Neural progenitor cell (in vitro differentiated cells): ENCODE data around the gene MIF4GD.

ENCODE experiments used
- EZH2 ChIP-seq: fragments of 200-600 bp; sonication (generic); IDR thresholded peaks from 2 replicates; pipeline ENCODE4 v1.6.1; 2017; ENCODE audit warnings: antibody characterized with exemption, mild to moderate bottlenecking, moderate library complexity
- EZH2phosphoT487 ChIP-seq: fragments of 200-600 bp; sonication (generic); IDR thresholded peaks from 2 replicates; pipeline ENCODE4 v1.6.1; 2017; ENCODE audit warnings: antibody characterized with exemption
- TF ChIP-seq, protein P1 (sequence below): fragments of 200-600 bp; sonication (generic); IDR thresholded peaks from 2 replicates; pipeline ENCODE4 v1.5.1; 2017; ENCODE audit warnings: antibody characterized with exemption, mild to moderate bottlenecking

DNA sequence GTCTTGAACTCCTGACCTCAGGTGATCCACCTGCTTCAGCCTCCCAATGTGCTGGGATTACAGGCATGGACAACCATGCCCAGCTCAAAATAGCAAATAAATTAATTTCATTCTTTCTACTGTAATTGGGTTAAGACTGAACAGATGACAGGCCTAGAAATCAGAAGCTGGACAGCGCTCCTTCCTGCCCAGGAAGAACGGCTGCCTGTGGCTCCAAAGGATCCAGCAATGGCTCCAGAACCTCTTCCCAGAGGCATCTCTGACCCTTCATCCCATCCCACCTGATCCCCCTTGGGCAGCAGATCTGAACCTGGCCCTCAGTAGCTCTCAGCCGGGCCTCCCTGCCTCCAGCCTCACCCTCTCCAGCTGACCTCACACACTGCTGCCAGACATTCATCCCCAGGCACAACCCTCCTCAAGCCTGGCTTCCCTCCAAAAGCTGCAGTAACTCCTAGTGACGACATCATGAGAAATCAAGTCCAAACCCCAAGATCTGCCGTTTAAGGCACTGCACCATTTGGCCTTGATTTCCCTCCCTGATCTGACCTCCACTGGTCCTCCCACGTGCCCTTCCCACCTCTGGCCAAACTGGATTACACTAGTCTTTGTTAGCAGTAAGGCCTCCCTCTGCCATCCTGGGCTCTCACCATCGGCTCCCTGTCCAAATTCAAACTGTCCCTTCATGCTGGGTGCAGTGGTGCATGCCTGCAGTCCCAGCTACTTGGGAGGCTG lies 3.1 kb upstream of the MIF4GD start:
- TF ChIP-seq, protein P1, sequence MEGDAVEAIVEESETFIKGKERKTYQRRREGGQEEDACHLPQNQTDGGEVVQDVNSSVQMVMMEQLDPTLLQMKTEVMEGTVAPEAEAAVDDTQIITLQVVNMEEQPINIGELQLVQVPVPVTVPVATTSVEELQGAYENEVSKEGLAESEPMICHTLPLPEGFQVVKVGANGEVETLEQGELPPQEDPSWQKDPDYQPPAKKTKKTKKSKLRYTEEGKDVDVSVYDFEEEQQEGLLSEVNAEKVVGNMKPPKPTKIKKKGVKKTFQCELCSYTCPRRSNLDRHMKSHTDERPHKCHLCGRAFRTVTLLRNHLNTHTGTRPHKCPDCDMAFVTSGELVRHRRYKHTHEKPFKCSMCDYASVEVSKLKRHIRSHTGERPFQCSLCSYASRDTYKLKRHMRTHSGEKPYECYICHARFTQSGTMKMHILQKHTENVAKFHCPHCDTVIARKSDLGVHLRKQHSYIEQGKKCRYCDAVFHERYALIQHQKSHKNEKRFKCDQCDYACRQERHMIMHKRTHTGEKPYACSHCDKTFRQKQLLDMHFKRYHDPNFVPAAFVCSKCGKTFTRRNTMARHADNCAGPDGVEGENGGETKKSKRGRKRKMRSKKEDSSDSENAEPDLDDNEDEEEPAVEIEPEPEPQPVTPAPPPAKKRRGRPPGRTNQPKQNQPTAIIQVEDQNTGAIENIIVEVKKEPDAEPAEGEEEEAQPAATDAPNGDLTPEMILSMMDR, result no peak
- TF ChIP-seq EZH2, result no peak
- TF ChIP-seq EZH2phosphoT487, result no peak
